Upper lobe of left lung (tissue), 4 donors: ENCODE data around the gene ZNF428.

ENCODE experiments used
- EP300 ChIP-seq, 4 donors: sonication (generic); formaldehyde crosslinking; IDR thresholded peaks; one replicate each; pipeline ENCODE4 v1.5.1; 2017; ENCODE audit warnings: antibody characterized with exemption in 4 of 4, control low read depth in 2 of 4
- POLR2A ChIP-seq, 4 donors: fragments of 450-650 bp; IDR thresholded peaks; one replicate each; pipeline ENCODE4 v1.5.1; 2016 to 2017; ENCODE audit warnings: antibody characterized with exemption in 4 of 4, mild to moderate bottlenecking in 2 of 4

DNA sequence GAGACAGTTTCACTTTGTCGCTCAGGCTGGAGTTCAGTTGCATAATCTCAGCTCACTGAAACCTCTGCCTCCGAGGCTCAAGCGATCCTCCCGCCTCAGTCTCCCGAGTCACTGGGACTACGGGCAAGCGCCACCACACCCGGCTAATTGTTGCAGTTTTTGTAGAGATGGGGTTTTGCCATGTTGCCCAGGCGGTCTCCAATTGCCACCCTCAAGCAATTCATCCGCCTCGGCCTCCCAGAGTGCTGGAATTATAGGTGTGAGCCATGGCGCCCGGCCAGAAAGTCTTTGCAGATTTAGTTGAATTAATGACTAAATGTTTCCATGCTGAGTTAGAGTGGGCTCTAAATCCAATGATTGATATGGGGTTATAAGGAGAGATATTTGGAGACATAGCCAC lies 24.8 kb upstream of the ZNF428 start:
- TF ChIP-seq EP300 (IDR thresholded peaks at IDR 0.05) (no peak), POLR2A (IDR thresholded peaks at IDR 0.05) (no peak)
